ENCODE data around the gene LY6G5B.

DNA sequence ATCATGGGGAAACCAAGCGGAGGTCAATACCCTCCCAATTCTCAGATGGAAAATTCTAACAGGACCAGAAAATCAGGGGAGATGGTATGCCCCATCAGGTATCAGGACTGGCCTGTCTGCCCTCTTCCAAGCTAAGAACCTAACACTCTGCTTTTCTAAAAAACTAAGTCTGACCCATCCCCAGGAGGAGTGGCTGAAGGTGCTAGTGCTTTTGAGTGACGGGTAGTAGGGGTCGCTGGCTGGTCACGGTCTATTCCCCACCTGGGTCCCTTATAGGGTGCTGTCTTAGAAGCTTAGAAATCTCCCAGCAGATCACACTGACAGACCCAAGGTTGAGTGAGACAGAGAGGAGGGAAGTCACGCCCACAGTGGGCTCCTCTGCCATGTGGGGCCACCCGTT, 23.8 kb downstream of the LY6G5B start:
- TF ChIP-seq CTCF (IDR thresholded peaks at IDR 0.05) (no peak), EZH2 (IDR thresholded peaks at IDR 0.05; ENCODE audit: borderline replicate concordance, insufficient read depth, low read depth, low read length, poor library complexity, severe bottlenecking) (no peak)
